ENCODE measurements around the gene AP5Z1. TPM values are rescaled to one million over a fixed set of nuclear protein-coding genes. Genes with fewer than 3 reads are reported as not detected.
A peak's percentile ranks its signal among the peaks of the same experiment; 100 is the strongest.

Gene AP5Z1
- total RNA-seq, 1 donor from 2014 or later: 13.4 TPM

DNA sequence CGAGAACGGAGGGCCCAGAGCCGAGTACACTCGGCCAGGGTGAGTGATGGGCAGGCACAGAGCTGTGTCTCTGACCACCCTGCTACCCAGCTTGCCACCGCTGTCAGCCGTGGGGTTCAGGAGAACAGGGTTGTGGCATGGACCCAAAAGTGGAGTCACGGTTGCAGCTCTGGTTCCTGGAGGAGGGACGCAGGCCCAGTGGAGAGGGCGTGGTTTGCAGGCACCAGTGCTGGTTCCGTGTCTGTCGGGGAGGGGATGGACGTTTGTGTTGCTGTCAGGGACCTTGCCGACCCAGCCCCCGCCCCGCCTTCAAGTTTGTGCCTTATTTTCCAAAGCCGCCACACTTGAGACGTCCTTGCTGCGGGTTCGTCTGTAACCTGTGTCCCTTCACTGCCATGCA, 45.1 kb upstream of the AP5Z1 start:
- no peak for DNase-seq
- H3K36me3 ChIP-seq: peaks cover 9% of the 10 kb centered on the region
- TF ChIP-seq CTCF (IDR thresholded peaks at IDR 0.05; ENCODE audit: borderline replicate concordance): no peak
- H3K4me3 ChIP-seq: no peak overlapping the region
- no peaks in the 10 kb centered on the region for H3K9me3 ChIP-seq (replicated peaks)
- H3K4me1 ChIP-seq: peaks cover 69% of the 10 kb centered on the region
- H3K27ac ChIP-seq (replicated peaks): no peak overlapping the region
- intact Hi-C loops (cut with micrococcal nuclease): no loop called here
- H3K27me3 ChIP-seq (ENCODE audit: low read depth): no peaks in the 10 kb centered on the region

DNA sequence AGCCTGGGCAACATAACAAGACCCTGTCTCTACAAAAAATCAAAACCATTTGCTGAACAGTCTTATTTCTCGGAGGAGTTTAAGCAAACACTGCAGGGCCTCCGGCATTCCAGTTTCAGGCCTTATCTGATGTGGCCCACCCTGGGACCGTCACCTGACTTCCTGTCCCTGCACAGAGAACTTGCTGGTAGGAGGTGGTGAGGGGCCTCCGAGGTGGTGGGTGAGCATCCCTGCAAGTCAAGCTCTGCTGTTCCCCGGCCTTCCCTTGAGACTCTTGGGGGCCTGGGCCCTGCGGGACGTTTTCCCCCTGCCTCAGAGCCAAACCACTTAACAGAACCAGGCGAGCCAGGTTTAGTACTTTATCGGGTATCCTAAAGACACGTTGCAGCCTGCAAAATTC, 44.5 kb upstream of the AP5Z1 start:
- Histone ChIP-seq H3K36me3 (peaks cover 9% of the 10 kb centered on the region), H3K9me3 (replicated peaks) (no peaks in the 10 kb centered on the region), H3K4me3 (no peak overlapping the region), H3K27ac (replicated peaks) (peak overlapping the region; percentile 28), H3K4me1 (peaks cover 68% of the 10 kb centered on the region), H3K27me3 (ENCODE audit: low read depth) (no peaks in the 10 kb centered on the region)
- intact Hi-C loops (cut with micrococcal nuclease): no loop called here
- no peak for DNase-seq
- TF ChIP-seq CTCF (IDR thresholded peaks at IDR 0.05; ENCODE audit: borderline replicate concordance): no peak

GRCh38 chr7:4731803-4732202, 43.6 kb upstream of the AP5Z1 start:
- H3K27ac ChIP-seq (replicated peaks): no peak overlapping the region
- H3K4me1 ChIP-seq: peaks cover 60% of the 10 kb centered on the region
- H3K4me3 ChIP-seq: no peak overlapping the region
- no peak for TF ChIP-seq CTCF (IDR thresholded peaks at IDR 0.05; ENCODE audit: borderline replicate concordance)
- H3K27me3 ChIP-seq (ENCODE audit: low read depth): no peaks in the 10 kb centered on the region
- intact Hi-C loops (cut with micrococcal nuclease): no loop called here
- no peaks in the 10 kb centered on the region for H3K9me3 ChIP-seq (replicated peaks)
- DNase-seq: no peak
- H3K36me3 ChIP-seq: peaks cover 9% of the 10 kb centered on the region

- TF ChIP-seq CTCF (IDR thresholded peaks at IDR 0.05; ENCODE audit: borderline replicate concordance): no peak
- no peak for DNase-seq
- intact Hi-C loops (cut with micrococcal nuclease): no loop called here
- Histone ChIP-seq H3K27ac (replicated peaks) (peak overlapping the region; percentile 50), H3K4me3 (peak overlapping the region; percentile 29), H3K9me3 (replicated peaks) (no peaks in the 10 kb centered on the region), H3K4me1 (peaks cover 61% of the 10 kb centered on the region), H3K27me3 (ENCODE audit: low read depth) (no peaks in the 10 kb centered on the region), H3K36me3 (peaks cover 9% of the 10 kb centered on the region)
Observed at GRCh38 chr7:4733936-4734528, 41.4 kb upstream of the AP5Z1 start.

DNA sequence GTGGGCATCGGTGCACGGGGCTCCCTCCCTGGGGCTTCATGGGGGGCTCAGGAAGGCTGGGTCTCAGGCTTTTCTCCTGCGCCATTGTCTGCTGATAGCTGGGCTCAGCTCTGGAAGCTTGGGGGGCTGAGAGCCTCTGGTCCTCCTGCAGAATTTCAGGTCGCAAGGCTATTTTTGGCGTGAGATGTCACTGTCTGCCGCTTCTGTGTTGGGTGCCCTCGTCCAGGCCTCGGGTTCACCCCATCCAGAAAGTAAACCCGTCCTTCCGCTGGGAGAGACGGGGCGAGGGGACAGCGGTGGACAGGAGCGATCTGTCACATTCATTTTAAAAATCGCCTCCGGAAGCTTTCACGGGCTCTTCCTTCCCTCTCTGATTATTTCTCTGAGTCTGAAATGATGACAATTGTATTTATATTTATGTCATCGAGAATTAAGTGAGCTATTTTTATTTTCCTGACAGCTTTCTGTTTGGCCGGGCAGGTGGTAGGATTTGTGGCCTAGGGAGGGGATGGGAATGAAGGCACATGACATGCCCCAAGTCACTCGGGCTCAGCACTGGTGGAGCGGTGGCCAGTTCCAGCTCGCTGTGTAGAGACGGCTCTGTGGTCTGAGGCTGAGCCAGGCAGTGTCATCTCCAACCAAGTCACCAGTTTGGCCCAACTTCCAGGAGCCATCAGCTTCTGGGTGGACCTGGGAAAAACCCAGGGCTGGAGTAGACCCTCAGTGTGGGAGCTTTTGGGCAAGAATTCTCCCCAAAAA, 40.7 kb upstream of the AP5Z1 start:
- no peak for TF ChIP-seq CTCF (IDR thresholded peaks at IDR 0.05; ENCODE audit: borderline replicate concordance)
- intact Hi-C loops (cut with micrococcal nuclease): no loop called here
- Histone ChIP-seq H3K4me1 (peaks cover 66% of the 10 kb centered on the region), H3K27ac (replicated peaks) (peak overlapping the region; percentile 50), H3K9me3 (replicated peaks) (no peaks in the 10 kb centered on the region), H3K36me3 (peaks cover 9% of the 10 kb centered on the region), H3K4me3 (peak overlapping the region; percentile 29), H3K27me3 (ENCODE audit: low read depth) (no peaks in the 10 kb centered on the region)
- DNase-seq: peak; percentile 43

Data from left ventricle myocardium inferior (tissue), 1 donor.